C4-2B (cell line): ENCODE measurements around the gene TREX2.

Source experiments
- ZFX ChIP-seq: fragments of 450-650 bp; IDR thresholded peaks from 2 replicates; pipeline ENCODE4 v1.6.1; 2017
- TF ChIP-seq, protein P1 (sequence below): fragments of 450-650 bp; conservative IDR thresholded peaks from 2 replicates; pipeline ENCODE4 v1.5.1; 2017; ENCODE audit warnings: mild to moderate bottlenecking

DNA sequence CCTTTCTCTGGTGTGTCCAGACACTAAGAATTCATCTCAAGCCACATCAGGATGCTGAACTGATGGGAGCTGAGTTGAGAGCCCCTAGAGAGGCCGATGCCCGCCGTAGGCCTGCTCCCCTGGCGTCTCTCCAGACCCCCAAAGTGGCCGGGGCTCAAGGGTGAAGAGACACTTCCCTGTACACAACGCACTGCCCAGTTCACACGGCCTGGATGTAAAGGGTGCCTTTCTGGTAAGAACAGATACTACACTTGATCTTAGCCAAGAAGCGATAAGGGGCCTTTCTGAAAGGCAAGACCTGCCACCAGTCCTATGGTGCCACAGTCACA is 5.1 kb upstream of the TREX2 start:
- TF ChIP-seq, protein P1, sequence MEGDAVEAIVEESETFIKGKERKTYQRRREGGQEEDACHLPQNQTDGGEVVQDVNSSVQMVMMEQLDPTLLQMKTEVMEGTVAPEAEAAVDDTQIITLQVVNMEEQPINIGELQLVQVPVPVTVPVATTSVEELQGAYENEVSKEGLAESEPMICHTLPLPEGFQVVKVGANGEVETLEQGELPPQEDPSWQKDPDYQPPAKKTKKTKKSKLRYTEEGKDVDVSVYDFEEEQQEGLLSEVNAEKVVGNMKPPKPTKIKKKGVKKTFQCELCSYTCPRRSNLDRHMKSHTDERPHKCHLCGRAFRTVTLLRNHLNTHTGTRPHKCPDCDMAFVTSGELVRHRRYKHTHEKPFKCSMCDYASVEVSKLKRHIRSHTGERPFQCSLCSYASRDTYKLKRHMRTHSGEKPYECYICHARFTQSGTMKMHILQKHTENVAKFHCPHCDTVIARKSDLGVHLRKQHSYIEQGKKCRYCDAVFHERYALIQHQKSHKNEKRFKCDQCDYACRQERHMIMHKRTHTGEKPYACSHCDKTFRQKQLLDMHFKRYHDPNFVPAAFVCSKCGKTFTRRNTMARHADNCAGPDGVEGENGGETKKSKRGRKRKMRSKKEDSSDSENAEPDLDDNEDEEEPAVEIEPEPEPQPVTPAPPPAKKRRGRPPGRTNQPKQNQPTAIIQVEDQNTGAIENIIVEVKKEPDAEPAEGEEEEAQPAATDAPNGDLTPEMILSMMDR: no peak
- no peak for TF ChIP-seq ZFX
